Bone marrow (tissue), 2 donors: ENCODE results near the gene GFRA1.

ENCODE experiments used
- DNase-seq, 2 donors: peaks; one replicate each; lab custom pipeline; 2025; lab: John Stamatoyannopoulos, UW

GFRA1 gene

DNA sequence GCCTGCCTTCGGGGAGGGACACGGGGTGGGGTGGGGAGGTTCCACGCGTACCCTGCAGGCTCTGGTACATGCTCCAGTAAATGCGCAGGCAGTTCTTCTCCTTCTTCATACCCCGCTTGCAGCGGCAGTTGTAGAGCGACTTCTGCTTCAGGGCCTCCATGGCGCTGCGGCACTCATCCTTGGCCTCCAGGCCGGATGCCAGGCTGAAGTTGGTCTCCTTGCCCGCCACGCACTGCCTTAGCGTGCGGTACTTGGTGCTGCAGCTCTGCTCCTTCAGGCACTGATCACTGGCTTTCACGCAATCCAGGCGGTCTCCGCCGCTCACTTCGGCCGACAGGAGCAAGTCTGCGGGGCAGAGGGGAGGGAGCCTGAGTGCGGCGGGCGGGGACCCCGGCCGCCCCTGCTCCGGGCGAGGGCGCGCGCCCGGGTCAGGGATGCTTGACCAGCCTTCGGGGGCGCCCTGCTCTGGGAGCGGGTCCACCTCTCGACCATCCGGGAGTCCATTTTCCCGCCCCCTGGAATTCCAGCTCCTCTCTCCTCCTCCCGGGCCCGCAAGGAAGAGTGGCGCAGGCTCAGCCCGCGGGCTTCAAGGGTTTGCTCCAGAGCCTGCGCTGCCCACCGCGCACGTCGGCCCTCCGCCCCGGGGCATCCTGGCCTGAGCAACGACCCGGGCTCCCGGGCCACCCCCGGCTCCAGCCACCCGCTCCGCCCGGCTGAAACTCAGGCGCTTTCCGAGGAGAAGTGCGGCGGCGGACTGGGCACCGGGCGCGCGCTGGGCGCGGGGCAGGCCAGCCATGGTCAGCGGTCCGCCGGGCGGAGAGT, 2.0 kb downstream of the GFRA1 start:
- no peak for DNase-seq

GRCh38 chr10:116270126-116270770, 2.8 kb downstream of the GFRA1 start:
- DNase-seq: no peak

DNA sequence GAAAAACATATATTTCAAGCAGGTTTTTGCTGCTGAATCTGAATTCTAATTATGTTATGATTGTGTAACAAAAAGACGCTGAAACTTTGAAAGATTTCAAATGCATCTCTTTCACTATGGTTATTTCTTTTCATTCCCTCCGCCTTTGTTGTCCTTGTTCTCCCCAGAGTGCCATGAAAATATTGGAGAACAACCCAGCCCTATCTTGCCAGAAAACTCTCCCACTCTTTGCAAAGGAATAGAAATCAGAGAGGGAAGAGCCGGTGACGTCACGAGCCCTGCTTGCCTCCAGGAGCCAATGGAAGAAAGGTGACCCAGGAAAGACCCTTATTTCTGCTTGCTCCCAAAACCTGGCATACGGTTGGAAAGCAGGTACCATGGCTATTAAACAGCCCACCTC, 3.4 kb downstream of the GFRA1 start:
- no peak for DNase-seq

DNA sequence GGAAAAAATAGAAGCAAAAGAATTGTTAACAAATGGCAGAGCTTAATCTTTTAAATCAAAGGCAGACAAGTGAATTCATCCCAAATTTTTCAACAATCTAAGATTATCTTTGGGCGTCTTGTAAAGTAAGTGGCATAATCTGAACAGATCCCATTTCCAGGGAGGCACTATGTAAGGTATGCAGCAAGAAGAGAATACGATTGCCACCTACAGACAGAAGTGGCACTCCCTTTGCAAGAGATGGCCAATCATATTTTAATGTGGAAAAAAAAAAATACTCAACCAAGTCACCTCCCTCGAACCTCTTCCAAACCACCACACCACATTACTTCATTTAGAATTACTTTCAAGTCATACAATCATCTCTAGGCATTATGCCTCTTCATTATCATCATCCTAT, 4.0 kb downstream of the GFRA1 start:
- no peak for DNase-seq

DNA sequence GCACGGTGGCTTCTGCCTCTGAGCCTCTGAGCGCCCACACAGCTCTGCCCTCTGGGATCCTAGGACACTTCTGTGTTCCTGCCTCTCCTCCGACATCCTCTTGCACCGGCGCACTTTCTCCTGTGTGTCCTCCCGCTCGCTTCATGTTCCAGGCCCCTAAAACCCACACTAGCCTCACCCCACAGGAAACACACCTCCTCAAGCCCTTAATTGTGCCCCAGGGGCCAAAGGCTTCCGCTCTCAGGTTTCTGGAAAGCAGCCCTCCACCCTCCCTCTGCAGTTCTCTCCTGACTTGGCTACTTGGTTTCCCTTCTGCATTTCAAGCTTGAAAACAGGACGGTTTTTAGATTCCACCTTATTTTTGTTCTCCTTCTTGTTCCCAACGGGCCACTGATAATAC, 7.3 kb downstream of the GFRA1 start:
- DNase-seq: no peak

DNA sequence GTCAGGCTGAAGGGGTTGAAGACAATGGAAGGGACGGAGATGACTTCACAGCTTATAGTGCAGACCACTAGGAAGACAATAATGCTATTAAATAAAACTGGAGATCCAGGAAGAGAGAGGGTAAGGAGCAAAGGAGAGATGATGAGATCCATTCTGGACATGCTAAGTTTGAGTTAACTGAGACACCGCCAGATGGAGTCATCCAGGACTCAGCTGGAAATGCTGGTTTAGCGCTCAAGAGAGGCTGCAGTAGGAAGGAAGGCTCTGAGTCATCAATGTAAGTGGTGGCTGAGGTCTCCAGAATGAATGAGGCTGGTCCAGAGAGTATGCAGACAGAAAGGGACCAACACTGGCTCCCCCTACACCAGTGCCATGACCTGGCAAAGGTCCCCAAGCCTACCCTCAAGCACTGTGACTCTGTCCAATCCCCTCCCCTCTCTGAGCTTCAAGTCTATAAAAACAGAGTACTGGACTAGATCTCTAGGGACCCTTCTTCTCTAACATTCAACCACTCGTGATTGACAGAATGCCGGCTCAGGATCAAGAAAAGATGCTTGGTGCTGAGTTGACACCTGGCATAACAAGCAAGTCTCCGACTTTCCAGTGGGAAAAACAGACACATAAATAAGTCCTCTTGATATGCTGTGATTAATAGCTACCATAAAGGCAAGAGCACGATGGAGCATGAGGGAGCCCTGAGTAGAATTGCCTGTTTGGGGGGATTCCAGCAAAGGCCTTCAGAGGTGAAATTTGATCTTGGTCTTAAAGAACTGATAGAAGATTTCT, 8.9 kb downstream of the GFRA1 start:
- no peak for DNase-seq

GRCh38 chr10:116262678-116263077, 10.3 kb downstream of the GFRA1 start:
- no peak for DNase-seq

DNA sequence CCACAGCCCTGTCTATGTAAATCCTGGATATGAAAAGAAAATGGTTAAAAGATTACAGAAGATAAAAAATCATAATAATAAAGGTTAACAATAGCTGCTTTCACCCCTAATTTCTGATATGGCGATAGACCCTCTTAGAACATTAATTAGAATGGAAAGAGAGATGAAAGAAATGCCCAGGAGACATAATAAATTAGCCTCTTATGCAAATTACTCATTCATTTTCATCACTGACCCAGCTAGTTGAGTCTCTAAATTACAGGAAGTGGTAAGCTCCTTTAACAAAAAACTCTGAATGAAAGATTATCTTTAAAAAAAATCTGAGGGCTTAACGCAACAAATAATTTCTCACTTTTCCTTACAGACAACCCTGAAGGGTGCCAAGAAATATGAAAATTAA, 12.4 kb downstream of the GFRA1 start:
- DNase-seq: no peak

DNA sequence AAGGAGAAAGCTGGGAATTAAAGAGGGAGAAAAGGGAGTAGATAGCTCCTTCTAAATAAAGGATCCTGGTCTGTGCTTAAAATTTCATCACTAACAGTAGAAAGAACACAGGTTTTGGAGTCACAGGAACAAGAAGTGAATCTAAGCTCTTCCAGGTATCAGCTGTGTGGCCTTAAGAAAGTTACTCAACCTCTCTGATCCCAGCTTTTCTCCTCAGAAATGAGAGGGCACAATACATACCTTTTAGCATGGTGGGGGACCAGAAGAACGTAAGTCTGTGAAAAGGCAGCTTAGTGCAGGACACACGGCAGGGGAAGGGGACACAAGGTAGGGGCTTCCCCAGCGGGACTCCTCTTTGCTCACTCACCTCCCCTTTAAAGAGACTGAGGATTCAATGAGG, 13.4 kb downstream of the GFRA1 start:
- DNase-seq: no peak

DNA sequence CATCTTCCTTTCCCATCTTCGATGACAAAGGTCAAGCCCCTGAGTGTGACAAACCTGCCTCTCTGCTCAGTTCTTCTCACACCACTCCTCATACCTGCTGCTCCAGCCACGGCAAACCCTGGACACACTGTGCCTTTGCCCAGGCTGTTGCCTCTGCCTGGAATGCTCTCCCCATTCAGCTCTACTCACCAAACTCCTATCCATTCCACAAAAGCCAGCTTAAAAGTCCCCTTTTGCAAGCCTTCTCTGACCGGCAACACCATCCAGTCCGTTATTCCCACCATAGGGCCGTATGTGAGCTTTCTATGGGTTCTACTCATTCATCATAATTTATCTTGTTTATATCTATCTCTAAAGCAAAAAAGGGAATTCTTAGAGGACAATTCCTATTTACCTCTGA, 15.2 kb downstream of the GFRA1 start:
- DNase-seq: no peak

DNA sequence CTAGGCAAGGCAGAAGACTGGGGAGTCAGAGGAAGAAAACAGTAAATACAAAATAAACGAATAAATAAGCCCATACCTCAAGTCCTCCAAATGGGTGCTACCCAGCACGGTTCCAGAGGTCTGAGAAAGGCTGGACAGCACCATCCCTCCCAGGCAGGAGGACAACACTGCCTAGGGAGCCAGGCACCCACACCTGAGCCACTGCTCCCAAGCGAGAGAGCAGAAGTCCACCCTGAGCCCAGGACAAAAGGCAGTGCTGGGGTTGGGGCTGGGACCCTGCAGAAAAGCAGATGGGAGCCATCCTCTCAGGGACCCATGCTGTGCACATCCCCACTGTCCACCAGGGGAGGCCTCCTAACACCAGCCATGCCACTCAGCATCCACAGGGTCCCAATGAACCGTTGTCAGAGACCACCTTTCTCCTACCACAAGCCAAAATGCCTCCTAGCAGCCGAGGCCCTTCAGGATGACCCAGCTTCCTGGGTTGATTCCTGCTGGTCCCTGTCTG, 16.2 kb downstream of the GFRA1 start:
- DNase-seq: no peak

GRCh38 chr10:116255886-116256751, 16.9 kb downstream of the GFRA1 start:
- DNase-seq: no peak

DNA sequence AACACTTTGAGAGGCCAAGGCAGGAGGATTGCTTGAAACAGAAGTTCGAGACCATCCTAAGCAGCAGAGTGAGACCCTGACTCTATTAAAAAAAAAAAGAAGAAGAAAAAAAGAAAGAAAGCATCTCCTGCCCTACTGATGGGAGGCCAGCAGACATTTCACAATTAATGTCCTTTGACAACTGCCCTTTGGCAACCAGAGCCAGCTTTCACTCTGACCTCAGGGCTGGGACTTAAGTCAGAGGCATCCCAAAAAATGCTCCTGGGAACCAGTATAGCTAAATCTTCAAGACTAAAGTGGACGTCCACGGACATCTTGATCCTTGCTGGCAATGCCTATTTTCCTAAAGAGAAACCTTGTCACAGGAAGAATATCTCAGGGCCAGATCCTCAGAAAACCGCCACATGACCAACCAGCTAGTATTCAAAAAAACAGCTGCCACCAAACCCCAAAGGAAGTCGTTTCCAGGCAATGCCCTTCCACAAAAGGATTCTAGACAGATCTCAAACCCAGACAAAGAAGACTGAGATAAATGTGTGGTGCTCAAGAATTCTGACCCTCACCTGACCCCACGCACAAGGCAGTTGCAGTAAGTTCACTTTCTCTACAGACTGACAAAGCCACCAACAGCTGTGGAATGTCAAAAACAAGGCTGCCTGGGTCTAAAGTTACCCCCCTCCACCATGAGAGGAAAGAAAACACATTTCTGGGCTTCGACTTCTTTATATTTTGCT, 18.4 kb downstream of the GFRA1 start:
- no peak for DNase-seq

GRCh38 chr10:116253716-116254115, 19.3 kb downstream of the GFRA1 start:
- DNase-seq: no peak

GRCh38 chr10:116251602-116252395, 21.2 kb downstream of the GFRA1 start:
- no peak for DNase-seq

- DNase-seq: no peak
Measured at GRCh38 chr10:116247691-116248090, 25.3 kb downstream of the GFRA1 start.

DNA sequence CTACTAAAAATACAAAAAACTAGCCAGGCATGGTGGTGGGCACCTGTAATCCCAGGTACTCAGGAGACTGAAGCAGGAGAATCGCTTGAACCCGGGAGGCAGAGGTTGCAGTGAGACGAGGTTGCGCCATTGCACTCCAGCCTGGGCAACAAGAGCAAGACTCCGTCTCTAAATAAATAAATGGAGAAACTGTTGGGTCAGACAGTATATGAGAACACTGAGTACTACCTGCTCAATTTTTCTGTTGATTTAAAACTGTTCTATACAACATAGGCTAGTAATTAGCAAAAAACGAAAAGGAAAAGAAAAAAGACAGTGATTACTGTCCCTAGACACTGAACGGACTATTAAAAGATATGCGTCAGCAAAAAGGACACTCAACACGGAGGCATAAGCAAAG, 26.7 kb downstream of the GFRA1 start:
- no peak for DNase-seq

DNA sequence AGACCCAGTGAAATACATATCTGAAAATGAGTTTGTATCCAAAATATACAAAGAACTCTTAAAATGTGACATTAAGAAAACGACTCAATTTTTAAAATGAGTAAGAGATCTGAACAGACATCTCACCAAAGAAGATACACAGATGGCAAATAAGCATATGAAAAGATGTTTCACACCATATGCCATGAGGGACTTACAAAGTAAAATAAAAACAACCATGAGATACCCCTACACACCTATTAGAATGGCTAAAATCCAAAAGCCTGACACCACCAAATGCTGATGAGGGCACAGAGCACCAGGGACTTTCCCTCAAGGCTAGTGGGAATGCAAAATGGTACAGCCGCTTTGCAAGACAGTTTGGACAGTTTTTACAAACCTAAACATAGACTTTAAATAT, 27.9 kb downstream of the GFRA1 start:
- no peak for DNase-seq

DNA sequence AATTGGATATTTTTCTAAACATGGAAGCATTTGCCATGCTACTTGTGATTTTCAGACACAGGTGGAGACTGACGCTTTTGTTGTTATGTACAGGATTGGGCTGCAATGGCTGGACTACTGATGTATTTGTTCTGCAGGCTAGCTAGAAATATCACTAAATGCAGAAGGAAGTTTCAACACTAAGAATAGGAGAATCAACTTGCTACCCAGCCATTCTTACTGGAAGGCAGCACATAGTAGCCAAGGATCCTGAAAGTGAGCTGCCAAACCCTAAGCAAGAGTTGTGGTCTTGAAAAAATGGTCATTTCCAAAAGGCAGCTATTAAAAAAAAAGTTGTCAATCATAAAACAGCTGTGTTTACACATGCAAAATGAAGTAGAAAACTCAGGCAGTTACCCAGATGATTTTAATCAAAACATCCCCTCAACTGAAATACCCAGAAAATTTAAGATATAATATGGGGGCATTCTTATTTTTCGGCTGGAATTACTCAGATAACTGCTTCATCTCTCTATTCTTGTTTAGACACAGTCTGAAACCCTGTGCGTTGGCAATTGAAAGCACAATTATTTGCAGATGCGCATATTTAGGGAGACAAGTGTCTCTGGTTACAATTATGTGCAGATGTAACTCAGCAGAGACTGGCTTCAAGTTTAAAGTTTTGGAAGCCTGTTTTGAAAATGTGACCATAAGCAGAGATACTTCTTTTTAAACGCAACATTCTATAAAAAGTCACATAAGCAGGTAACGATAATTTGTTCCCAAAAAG, 31.2 kb downstream of the GFRA1 start:
- no peak for DNase-seq
